NB4 (cell line): Measurements from ENCODE around the gene S100A13.

Experiments used
- MYC ChIP-seq: IDR thresholded peaks from 2 replicates; pipeline ENCODE4 v1.6.1; 2011; ENCODE audit warnings: low read depth, low read length
- POLR2A ChIP-seq: IDR thresholded peaks from 2 replicates; pipeline ENCODE4 v1.6.1; 2011; ENCODE audit warnings: mild to moderate bottlenecking; ENCODE audit not compliant: insufficient read length; ENCODE audit errors: extremely low read depth
- TF ChIP-seq, protein P1 (sequence below): IDR thresholded peaks from one replicate; pipeline ENCODE4 v1.5.1; 2012; ENCODE audit warnings: low read depth, low read length
- TF ChIP-seq, protein P2 (sequence below): IDR thresholded peaks from 2 replicates; pipeline ENCODE4 v1.6.1; 2011; ENCODE audit warnings: low read depth, low read length

DNA sequence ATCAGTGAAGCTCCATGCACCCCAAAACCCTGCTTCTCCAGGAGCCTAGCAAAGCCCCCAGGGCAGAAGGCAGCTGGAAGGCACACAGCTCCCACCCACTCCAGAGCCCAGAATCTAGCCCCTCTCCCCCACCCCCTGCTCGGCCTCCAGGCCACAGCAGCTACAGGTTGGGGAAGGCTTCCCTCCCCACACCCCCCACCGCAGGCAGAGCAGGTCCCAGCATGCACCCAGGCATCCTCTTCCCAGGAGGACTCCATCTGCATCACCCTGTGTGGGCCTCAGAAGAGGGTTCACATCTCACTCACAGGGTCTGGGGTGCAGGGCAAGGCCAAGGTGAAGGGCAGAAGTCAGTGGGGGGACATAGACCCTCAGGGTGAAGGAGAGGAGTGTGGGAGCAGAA lies 11.9 kb downstream of the S100A13 start:
- TF ChIP-seq, protein P1, sequence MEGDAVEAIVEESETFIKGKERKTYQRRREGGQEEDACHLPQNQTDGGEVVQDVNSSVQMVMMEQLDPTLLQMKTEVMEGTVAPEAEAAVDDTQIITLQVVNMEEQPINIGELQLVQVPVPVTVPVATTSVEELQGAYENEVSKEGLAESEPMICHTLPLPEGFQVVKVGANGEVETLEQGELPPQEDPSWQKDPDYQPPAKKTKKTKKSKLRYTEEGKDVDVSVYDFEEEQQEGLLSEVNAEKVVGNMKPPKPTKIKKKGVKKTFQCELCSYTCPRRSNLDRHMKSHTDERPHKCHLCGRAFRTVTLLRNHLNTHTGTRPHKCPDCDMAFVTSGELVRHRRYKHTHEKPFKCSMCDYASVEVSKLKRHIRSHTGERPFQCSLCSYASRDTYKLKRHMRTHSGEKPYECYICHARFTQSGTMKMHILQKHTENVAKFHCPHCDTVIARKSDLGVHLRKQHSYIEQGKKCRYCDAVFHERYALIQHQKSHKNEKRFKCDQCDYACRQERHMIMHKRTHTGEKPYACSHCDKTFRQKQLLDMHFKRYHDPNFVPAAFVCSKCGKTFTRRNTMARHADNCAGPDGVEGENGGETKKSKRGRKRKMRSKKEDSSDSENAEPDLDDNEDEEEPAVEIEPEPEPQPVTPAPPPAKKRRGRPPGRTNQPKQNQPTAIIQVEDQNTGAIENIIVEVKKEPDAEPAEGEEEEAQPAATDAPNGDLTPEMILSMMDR: no peak
- no peak for TF ChIP-seq POLR2A
- TF ChIP-seq, protein P2, sequence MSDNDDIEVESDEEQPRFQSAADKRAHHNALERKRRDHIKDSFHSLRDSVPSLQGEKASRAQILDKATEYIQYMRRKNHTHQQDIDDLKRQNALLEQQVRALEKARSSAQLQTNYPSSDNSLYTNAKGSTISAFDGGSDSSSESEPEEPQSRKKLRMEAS: no peak
- TF ChIP-seq MYC: no peak
